HG03025 (cell line): ENCODE results near the gene SBF1.

Experiments used
- ATAC-seq: cut with Tn5 transposase; IDR thresholded peaks from one replicate; pipeline ENCODE4 v1.9.1; 2021; ENCODE audit warnings: mild to moderate bottlenecking, moderate library complexity; ENCODE audit not compliant: unreplicated experiment, low FRiP score

The SBF1 gene

DNA sequence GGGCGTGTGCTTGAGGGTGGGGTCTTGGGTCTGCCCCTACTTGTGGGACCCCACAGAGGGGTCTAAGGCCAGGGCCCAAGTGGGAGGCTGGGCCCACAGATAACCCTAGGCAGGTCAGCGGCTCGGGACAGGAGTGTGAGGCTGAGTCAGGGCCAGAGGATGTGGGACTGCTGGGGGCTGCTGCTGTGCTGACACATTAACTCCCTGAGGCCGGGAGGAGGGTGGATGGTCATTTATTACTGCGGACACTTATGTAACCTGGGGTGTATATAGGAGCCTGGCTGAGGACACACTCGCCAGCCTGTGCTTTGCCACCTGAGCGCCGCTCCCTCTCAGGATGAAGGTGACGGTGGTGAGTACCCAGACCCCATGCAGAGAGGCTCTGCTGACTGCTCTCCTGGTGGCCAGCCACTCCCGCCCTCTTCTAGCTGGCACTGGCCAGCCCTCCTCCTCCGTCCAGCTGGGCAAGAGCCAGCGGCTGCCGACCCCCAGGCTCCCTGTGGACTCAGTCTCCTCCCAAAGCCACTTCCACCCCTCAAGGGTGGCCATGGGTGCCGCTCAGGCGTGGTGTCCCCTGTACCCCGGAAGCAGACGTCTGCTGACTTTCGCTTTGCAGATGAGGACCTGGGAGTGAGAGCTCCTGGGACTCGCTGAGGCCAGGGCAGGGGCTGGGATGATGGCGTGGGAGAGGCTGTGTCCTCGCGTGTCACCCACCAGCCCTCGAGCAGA is 11.9 kb upstream of the SBF1 start, which contains the start of gene MIOX:
Gene MIOX, plus strand, starts transcription at position 299 of the 729 bp plus-strand sequence. Its CDS starts 39 bp downstream, at position 338.
- ATAC-seq: no peak

DNA sequence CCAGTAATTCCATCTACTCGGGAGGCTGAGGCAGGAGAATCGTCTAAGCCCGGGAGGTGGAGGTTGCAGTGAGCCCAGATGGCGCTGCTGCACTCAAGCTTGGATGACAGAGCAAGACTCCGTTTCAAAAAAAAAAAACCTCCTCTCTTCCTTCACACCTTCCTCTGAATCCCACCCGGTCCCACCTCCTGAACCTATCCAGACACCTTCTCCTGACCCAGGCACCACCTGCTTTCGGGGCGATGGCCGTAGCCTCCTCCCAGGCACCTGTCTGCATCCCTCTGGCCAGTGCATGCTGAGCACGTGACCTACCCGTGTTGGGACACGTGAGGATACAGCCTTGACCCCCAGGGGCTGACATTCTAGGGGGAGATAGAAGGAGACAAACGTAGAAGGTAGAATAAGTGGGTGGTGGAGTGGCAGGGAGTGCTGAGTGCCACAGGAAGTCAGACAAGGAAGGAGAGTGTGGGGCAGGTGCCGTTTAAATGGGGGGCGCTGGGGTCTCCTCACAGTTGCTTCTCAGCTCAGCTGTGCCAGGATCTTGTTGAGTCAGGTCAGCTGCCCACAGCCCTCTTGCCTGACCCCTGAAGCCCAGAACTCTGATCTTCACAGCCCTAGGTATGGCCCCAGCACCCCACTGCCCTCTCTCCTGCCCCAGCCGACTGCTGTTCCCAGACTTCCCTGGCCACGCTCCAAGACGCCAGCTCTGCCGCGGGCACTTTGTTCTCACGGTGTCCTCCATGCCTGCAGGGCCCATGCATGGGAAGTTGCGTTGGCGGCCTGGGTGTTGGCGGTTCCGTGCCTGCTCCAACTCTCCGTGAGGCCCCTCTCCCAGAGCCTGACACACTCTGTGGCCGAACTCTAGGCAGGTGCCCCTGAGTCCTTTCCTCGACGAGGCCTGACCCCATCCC is 10.6 kb upstream of the SBF1 start:
- ATAC-seq: no peak

- no peak for ATAC-seq
Observed at GRCh38 chr22:50483977-50484853, 9.4 kb upstream of the SBF1 start.

DNA sequence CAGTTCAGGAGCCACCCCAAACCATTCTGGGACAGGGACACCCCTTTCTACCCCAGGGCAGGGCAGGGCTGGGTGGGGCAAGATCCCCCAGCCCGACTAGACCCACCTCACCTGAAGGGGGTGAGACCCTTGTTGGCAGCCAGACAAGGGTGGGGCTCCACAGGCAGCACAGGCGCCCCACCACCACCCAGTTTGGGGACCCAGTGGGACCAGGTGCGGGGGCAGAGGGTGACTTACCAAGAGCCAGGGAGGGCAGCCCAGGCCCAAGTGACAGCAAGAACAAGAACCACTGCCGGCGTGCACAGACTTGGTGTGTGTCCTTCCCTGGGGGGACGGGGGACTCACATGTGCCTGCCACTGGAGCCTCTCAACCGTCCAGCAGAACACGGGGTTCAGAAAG is 8.7 kb upstream of the SBF1 start:
- no peak for ATAC-seq

DNA sequence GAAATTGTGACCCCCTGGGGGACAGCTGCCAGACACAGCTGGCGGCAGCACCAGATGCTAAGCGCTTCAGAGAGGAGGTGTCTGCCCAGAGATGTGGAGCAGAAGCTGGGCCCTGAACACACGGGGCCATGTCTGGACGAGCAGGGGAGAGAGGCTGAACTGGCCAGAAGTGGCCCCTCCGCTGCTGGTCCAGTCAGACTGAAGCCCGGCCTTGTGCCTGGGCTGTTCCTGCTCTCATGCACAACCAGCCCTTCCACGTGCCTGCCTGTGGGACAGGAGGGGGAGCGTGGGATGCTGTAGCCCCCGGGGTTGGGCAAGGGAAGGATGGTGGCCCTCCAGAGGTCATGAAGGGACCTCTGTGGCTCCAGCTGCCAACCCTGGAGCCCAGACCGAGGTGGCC is 8.3 kb upstream of the SBF1 start:
- no peak for ATAC-seq

- no peak for ATAC-seq
Observed at GRCh38 chr22:50482107-50483074, 7.6 kb upstream of the SBF1 start.

- ATAC-seq: no peak
Observed at GRCh38 chr22:50481440-50482106, 6.7 kb upstream of the SBF1 start, which contains the start of gene ADM2. Gene ADM2 (plus strand): TSS chr22:50481543. CDS start chr22:50481848, 305 bp downstream.

- no peak for ATAC-seq
Observed at GRCh38 chr22:50481045-50481439, 6.2 kb upstream of the SBF1 start.

- ATAC-seq: no peak
Observed at GRCh38 chr22:50479721-50480120, 4.9 kb upstream of the SBF1 start.

- no peak for ATAC-seq
Observed at GRCh38 chr22:50477923-50478322, 3.1 kb upstream of the SBF1 start.

DNA sequence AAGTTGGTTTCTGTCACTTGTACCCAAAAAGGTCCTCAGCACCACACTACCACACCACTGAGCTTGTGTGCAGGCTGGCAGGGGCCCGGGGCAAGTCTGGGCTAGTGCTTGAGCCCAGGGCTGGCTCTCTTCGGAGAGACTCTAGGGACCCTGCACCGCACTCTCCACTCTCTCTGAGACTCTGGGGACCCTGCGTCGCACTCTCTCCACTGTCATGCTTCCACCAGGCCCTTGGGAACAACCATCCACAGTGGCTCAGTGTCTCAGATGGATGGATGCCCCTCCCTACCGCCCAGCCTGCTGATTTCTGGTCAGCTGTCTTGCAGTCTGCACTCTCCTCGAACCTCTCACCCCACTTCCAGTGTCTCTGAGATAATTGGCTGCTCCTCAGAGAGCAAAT is 2.0 kb upstream of the SBF1 start:
- ATAC-seq: no peak

DNA sequence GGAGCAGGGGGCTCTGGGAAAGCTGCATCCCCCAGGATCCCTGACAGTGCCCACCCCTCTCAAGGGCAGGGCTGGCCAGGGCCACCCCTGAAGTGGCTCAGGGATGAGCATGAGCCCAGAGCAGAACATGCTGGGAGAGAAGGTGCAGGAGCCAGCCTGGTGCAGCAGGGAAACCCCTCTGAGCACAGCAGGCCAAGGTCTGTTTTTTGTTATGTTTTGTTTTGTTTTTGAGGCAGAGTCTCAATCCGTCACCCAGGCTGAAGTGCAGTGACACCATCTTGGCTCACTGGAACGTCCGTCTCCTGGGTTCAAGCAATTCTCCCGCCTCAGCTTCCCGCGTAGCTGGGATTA is 792 bp upstream of the SBF1 start:
- ATAC-seq: no peak

DNA sequence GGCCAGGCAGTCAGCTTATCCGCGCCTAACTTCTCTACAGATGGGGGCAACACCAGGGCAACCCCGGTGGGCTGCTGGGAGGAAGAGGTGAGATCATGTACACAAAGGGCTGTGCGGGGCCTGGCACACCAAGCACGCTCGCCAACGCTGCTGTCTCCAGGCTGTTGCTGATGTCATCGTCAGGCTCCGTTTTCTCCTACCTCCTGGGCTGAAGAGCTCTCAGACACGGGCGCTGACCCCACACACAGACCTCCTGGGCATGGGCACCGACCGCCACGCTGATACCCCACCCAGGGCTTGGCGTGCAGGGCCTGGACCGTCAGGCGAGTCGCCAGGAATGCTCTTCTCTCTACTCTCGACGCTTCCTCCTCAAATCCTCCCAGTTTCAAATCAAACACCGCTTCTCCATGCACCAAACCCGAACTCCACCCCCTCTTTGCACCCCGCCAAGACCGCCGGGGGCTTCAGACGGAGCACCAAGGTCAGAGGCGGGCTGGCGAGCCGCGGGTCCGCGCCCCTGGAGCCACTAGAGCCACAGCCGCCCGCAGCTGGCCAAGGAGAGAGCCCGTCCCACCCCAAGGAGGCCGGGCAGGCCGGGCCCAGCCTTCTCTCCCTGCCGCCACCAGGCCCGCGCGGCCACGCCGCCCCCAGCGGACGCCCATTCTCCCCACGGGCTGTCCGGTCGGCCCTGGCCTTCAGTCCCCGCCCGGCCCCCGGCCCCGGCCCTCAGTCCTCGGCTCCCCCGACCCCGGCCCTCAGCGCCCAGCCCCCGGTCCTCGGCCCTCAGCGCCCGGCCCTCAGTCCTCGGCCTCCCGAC is 772 bp downstream of the SBF1 start:
- no peak for ATAC-seq

DNA sequence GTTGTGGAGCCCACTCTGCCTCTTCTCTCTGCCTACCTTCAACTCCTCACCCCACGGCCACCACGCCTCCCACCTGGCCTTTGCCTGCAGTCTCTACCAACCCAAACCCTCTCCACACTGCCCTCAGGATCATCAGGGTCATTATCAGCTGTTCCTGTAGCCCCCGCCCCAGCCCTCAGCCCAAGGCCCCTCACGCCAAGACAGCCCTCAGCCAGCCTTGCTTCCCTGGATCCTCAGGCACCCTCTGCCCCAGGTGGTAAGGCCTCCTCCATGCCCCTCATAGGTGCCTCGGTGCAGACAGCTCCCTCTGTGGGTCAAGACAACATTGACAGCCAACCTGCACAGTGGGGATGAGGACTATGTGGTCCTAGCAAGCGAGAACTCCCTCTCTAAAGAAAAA is 1.7 kb downstream of the SBF1 start:
- no peak for ATAC-seq

- ATAC-seq: no peak
Observed at GRCh38 chr22:50471962-50472361, 2.9 kb downstream of the SBF1 start.

- no peak for ATAC-seq
Observed at GRCh38 chr22:50471197-50471847, 3.5 kb downstream of the SBF1 start.

DNA sequence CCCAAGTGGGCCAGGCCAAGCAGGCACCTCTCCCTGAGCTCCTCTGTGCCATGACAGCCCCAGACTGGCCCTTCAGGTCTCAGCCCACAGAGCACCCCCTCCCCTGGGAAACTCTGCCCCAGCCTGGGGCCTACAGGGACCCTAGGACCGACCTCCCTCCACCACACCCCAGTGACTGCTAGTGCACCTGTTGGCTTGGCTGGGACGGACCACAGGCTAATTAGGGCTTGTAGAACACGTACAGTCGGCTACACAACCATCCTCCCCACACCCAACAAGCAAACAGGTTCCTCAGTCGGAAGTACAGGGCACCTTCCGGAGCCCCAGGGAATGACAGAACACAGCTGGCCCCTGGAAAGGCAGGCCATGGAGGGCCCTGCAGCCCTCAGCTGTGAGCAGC is 4.3 kb downstream of the SBF1 start:
- no peak for ATAC-seq
